HG03175 (cell line): Measurements from ENCODE around the gene MAFG.
A peak's percentile ranks its signal among the peaks of the same experiment; 100 is the strongest.

Experiments
- ATAC-seq: cut with Tn5 transposase; IDR thresholded peaks from one replicate; pipeline ENCODE4 v1.9.1; 2021; ENCODE audit warnings: mild to moderate bottlenecking, moderate library complexity; ENCODE audit not compliant: unreplicated experiment

Gene MAFG

DNA sequence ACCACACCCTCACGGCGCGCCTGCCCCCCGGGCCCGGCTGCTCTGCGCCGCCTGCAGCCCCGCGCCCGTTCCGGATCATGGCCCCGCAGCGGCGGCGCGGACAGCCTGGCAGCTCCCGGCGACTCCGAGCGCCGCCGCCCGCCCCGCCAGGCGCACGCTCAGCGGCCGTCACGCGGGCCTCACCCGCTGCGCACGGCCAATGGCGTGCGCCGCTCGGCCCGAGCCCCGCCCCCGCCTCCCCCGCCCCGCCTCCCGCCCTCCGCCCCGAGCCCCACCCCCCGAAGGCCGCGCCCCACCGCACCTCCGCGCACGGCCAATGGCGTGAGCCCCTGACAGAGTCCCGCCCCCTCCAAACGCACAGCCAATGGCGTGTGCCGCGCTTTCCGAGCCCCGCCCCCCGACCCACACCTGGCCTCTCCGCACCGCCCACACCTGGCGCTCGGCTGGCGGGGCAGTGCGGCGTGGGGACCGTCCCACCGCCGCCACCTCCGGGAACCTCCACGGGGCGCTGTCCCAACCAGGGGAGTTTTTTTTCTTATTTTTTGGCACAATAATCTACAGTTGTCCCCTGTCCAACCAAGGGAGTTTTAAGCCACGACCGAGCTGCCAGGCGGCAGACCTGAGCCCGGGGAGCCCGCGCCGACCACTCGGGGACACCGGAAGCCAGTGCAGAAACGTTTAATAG is 16.1 kb downstream of the MAFG start, which contains the start of gene PCYT2:
PCYT2 (minus strand) TSS at position 123 of the 685 bp plus-strand sequence; CDS start at position 79, 44 bp downstream.
- ATAC-seq, result peak; percentile 73

DNA sequence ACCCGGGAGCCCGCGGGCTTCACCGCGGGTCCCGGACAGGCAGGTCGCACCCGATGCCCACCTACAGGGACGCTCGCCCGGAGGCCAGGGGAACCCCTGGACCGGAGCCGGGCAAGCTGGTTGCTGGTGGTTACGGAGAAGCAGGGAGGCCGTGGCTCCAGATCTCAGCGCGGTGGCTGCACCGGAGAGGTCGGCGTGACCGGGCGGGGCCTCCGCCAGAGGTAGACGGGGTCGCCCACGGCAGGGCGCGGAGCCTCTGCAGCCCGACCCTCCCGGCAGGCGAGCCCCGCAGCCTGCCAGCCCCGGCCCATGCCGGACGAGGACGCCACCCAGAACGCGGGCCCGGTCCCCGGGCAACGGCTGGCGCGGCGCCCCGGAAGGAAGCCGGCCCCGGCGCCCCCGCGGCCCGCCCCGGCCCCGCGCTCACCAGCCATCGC is 16.7 kb downstream of the MAFG start:
- peak; percentile 28 for ATAC-seq

DNA sequence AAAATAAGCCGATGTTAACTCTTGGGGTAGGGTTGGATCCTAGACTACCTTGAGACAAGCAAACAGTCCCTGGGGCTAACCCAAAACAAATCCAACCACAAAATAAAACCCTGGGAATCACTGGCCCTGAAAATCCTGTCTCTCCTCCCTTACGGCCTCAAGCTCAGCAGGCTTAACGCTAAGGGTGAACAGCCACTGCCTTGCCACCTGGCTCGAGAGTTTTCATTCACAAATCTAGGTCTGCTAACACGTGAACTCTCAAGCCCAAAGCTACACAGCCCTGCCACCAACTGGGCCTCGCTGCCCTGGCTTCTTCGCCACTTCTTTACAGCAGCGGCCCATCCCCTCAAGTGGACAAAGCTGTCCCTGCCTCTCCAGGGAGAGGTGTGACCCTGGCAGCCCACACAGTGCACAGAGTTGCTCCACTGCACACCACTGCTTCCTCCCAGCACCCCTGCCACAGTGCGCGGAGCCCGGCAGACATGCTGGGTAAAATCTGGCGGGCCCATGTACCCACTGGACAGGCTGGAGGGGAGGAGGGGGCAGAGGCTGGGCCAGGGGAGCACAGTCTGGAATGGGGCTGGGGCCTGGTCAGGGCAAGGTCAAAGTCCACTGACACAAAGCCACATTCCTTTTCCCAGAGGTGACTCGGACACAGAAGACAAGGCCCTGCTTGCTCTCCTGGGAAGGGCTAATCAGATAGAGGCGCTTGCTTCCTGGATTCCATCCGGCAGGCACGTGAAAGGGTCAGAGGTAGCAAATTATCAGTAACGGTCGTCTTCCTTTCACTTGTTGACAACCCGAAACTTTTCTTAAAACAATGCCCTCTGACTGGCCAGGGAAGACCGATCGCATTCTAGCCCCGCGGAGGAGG is 17.3 kb downstream of the MAFG start:
- no peak for ATAC-seq

DNA sequence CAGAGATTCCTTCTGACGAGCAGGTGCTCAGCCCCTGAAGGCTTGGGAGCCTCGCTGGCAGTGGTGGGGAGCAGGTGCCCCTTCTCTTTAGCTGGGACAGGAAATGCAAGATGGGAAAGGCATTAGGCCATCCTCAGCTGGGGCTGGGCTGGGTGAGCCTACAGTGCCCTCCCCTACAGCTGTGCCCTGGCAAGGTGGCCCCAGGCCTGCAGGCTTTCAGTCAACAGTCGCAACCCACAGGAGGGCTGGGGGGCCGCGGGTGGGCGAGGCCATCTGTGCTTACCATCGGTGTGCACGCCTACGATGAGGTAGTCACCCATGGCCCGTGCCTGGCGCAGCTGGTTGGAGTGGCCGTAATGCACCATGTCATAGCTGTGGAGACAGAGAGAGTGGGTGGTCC is 18.3 kb downstream of the MAFG start:
- ATAC-seq, result no peak

DNA sequence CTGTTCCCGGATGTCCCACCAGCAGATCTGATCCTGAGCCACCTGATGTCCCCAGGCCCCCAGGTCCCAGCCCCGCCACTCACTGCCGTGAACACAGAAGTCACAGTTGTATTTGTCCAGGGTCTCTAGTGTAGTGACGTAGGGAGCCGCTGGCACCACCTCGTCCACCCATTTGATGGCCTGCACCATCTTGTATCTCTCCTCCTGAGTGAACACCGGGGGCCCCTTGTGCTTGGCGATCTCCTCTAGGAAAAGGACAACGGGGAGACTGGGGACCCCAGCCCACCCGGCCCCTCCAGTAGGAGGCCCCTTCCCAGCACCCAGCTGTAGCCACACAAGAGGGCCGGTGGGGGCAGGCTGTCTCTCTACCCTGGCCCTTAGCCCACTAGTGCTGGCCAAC is 18.7 kb downstream of the MAFG start:
- ATAC-seq, result no peak

DNA sequence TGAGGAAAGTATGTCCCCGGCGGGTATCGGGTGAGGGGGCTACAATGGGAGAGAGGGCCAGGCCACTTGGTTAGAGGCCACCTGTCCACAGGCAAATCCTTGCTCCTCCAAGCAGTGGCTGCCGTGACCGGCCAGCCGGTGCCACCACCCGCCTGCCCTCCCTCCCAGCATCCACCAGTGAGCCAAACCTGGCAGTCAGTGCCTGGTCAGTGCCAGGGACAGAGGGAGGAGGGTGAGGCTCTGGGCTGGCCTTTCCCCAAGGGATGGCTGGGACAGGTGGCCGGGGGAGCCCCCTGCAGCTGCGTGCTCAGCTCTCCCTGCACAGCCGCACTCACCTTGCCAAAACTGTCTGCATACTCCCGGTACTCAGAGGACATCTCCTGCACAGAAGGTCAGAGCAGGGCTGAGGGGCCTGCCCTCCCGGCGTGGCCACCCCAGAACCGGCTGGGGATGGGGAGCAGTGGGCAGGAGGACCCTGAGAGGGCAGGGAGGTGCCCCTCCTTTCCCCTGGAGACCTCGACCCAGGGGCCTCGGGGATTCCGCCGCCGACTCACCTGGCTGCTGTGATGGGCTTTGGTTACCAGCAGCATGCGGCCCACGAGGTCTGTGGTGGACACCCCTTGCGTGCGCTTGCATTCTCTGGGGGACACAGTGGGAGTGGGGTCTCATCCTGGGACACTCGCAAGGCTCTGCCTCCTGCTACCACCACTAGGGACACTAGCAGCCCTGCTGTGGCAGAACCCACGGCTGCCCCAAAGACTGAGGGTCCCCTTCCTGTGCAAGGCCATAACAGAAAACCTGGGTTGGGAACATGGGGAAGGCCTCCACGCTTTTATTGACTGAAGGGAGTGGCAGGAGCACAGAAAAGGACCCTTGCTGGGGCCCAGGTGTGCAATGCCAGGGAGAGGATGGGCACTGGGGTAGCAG is 20.1 kb downstream of the MAFG start:
- ATAC-seq, result no peak

DNA sequence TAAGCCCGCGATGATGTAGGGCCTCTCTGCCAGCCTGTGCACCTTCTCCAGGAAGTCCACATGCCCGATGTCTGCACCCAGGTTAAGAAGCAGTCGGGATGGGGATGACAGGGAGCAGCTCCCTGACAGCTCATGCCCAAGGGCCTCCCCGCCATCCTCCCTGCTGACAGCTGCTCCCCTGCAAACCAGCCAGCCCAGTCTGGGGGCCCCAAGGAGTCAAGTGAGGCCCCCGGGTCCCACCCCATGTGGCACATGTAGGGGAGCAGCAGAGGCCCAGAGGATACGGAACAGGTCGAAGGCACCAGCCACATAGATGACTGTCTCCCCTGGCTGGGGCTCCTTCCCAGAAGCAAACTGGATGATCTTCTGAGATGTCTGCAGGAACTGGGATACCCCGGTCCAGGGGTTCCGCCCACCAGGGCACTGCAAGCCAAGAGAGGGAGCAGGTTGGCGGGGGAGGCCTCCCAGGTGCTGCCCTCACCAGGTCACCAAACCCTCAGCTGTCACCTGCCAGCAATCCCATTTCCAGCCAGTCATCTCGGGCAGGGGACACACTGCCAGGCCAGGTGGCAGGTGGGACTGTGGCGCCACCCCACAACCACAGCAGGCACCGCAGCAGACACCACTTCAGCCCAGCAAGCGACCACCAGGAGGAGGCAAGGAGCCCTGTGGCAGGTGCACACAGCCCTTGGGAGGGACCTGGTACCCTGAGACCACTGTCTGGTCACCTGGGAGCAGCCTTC is 20.9 kb downstream of the MAFG start:
- no peak for ATAC-seq

DNA sequence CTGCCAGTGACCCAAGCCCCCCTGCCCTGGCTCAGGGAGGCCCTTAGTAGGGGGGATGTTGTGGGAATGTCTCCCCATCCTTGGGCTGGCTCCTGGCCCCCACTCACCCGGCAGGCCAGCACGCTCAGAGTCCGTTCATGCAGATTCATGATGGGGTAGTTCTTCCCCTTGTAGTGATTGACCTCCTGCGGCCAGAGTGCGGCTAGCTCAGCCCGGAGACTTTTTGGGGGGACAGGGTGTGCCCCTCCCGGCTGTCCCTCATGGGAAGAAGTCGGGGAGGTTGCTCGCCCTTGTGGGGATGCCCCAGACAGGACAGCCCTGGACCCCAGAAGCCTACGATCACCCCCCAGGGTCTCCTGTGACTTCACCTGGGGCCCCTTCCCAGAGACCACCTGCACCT is 21.5 kb downstream of the MAFG start:
- ATAC-seq, result no peak

DNA sequence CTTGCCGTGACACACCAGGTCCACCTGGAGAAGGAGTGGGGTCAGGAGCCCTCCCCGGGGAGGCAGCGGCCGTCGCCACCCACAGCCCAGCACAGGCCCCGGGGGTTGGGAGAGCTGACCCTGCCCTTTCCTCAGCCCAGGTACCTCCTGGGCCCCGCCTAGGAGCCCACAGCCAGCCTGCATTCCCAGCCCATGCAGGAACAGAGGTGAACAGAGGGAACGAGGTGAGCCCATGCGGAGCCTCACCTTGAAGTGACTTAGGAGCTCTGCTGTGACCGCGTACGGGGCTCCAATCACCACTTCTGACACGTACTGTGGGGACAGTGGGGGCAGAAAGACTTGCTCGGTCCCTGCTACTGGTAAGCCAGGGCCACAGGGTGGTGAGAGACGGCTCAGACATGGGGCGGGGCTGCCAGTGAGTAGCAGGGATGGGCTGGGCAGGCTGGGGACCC is 22.1 kb downstream of the MAFG start:
- ATAC-seq, result no peak

DNA sequence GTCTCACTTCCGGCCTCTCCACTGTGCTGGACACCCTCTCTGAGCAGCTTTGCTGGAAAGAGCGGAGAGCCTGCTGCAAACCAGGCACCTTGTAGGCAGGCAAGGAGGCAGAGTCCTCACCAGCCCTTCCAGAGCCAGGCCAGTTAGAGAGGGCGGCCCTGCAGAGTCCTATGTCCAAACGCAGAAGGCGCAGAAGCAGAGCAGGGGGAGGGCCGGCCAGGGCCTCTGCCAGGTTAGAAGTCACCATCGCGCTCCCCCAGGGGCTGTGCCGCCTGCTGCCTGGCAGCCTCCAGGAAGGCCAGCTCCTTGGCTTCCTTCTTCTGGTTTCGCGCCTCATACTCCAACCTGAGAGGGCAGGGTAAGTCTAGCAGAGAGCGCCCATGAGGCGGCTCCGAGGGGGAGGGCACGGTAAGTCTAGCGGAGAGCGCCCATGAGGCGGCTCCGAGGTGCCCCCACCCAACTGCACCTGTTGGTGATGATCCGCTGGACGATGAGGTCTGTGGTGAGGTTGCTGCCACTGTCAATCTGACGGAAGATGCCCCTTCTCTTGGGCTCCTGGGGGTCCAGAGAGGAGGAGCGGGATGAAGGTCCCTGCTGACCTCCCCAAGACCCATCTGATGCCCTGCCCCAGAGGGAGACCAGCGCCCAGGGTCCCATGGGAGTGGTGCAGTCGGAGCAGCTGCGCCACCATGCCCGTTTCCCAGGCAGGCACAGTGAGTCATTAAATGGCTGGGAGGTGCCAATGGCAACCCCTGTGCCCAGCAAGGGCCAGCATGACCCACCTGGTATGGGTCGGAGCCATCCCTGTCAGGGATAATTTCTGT is 22.7 kb downstream of the MAFG start:
- ATAC-seq, result no peak

DNA sequence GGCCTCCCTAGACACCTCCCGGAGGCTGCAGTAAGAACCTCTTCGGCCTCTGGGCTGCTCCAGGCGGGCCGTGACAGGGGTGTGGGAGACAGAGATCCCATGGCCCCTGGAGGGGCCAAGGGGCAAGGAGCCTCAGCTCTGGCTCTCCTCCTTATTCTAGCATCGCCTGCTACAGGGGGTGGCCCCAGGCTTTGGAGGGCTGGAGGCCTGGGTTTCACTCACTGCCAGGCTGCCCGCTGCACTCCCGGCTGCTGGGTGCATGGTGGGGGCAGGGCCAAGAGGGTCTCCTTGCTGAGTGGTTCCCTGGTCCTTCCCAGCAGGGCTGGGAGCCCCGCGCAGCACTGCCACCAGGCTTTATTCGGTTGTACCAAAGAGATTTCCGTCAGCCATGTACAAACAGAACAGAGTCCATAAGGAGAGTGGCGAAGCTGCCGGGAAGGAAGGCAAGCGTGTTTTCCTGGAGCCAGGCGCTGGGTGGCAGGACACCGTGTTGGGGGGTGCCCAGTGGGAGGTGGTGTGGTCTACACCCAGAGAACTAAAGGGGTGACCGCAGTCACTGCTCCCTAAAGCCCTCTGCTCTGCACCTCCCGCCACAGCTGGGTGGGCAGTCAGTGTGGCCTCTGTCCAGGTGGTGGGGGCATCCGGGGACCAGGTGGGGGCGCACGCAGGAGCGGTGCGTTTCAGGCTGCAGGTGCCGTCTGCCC is 23.5 kb downstream of the MAFG start:
- no peak for ATAC-seq

DNA sequence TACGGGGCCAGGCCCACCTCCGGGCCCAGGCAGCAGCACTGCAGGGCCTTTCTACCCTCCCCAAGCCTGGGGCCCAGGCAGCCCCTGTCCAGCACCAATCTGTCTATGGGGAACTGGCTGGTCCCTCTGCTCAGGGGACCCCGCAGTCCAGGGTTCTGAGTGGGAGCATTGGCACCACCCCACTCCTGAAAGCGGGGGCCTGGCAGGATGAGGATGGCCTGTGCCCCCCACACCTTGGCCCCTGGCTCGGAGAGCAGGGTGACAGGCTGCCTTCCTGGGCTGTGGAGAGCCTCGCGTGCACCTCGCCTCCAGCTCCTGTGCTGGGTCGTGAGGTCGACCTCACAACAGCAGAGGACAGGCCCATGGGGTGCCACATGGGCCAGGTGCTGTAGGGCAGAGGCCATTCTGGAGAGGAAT is 24.1 kb downstream of the MAFG start:
- ATAC-seq, result no peak

DNA sequence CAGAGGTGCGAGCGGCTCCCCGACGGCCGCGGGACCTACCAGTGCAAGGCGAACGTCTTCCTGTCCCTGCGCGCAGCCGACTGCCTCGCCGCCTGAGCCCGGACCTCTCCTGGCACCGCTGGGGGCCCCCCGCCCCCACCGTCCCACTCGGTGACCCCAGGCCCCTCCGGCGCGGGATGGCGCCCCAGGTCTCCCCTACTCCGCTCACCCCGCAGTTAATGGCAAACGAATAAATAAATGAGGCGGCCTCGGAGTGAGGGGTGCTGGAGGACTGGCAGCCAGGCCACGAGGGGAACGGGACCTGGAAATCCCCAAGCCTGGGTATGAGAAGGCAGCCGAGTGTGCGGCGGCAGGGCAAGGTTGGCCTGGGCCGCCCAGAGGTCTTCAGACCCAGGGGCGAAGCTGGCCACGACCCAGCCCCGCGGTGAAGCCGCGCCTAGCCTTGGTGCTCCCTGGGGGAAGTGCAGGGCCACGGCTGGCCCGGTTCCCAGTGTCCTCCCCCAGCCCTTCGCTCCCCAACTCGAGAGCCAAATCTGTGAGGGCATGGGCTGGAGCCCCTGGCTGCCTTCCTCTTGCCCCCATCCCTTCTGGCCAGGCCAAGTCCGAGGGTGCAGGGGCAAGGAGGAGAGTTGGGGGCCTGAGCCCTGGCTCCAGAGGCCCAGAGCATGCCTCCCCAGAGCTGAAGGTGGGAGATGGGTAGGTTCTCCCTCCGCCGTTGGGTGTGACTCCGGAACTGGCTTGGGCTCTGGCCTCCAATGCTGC is 24.7 kb downstream of the MAFG start:
- ATAC-seq, result no peak

DNA sequence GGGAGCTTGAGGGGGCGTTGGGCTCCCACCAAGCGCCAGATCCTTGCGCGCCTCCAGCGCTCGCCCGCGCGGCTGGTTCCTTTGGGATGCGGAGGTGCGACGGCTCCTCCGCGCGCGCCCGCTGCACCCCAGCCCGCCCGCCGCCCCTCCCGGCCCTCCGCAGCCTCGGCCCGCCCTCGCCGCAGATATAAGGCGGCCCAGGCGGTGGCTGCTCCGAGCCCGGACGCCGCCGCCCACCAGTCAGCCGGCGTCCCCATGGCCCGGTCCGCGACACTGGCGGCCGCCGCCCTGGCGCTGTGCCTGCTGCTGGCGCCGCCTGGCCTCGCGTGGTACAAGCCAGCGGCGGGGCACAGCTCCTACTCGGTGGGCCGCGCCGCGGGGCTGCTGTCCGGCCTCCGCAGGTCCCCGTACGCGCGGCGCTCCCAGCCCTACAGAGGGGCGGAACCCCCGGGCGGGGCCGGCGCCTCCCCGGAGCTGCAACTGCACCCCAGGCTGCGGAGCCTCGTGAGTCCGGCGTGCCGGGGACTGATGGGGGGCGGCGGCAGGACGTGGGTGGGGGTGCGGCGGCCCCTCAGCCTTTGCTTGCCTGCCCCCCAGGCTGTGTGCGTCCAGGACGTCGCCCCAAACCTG is 25.4 kb downstream of the MAFG start, which contains the start of gene NPB:
NPB (plus strand) TSS at position 216 of the 630 bp plus-strand sequence; CDS start at position 256, 40 bp downstream.
- ATAC-seq, result no peak

DNA sequence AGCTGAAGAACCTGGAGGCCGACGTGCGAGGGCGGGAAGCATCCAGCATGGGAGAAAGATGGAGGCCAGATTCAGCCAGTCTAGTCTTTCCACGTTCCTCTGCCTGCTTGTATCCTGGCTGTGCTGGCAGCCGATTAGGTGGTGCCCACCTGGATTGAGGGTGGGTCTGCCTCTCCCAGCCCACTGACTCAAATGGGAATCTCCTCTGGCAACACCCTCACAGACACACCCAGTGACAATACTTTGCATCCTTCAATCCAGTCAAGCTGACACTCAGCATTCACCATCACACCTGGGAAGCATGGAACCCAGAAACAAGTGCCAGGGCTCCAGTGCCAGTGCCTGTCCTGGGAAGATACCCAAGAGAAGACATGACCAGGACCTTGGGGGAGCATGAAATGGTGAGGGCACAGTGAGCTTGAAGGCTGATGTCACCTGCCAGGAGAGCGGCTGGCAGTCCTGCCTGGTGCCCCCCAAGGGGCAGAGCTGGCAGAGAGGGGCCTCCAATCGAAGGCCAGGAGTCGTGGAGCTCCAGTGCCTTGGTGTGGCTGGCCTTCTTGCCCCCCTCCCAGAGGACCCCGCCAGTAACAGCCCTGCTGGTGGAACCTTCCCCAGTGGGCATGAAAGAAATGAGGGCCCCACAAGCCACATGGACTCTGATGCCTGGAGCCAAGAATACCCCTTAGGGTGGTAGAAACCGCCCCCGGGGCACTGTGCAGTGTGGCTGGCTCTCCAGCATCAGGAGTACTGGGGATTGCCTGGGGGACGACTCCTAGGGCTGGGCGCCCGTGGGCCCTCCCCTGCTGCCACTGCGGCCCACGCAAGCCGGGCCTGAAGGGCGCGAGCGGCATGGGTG is 26.1 kb downstream of the MAFG start:
- no peak for ATAC-seq

DNA sequence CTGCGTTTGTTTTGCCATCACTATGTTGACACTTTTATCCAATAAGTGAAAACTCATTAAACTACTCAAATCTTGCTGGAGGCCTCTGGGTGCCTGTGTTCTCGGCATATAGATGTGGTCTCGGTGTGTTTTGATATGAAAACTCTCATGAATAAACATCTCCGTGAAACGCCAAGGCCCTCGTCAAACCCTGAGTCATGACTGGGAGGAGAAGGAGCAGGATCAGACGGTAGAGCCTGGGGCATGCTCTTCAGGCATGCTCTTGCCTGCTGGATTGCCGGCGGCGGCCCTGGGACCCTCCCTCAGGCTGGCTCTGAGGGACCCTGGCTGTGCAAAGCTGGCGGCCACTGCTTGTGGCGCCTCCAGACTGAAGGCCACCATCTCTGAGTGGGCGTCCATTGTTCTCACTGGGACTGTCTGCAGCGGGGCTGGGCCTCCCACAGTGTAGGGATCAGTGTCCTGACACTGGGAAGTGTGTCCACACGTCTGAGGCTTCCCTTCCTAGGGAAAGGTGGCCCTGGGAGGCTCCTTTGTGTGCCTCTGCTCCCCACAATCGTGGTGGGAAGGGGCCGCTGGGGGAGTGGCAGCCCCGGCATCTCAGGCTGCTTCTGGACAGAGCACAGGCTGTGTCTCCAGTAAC is 27.2 kb downstream of the MAFG start:
- ATAC-seq, result no peak
